ENCODE measurements around the gene TPRG1.

GRCh38 chr3:189222927-189223636 is 51.3 kb downstream of the TPRG1 start:
- TF ChIP-seq CTCF (conservative IDR thresholded peaks at IDR 0.05) (no peak), ZFX (IDR thresholded peaks at IDR 0.05) (no peak)
